Heart left ventricle (tissue), 16 donors: ENCODE measurements around the gene UGT1A6. TPM values are rescaled to one million over a fixed set of nuclear protein-coding genes. Genes with fewer than 3 reads are reported as not detected.
"Not testable (repeated sequence)": the region's sequence is repeated elsewhere in the genome, so short reads cannot be mapped to it uniquely, and the experiment has no call there.

Experiments used
- ATAC-seq, 4 donors: fragments of 200-7000 bp; cut with Tn5 transposase; one replicate each; pipeline ENCODE4 v1.9.1; 2020 to 2022; ENCODE audit warnings: moderate library complexity in 4 of 4, mild to moderate bottlenecking in 3 of 4, moderate number of reproducible peaks in 1 of 4
- DNase-seq, 5 donors: peaks; one replicate each; pipeline ENCODE4 v3.0.0-alpha.2; 2020
- H3K27ac ChIP-seq, 12 donors: fragments of 200-600 bp; sonication (generic) in 4 of 12; one replicate each; pipeline versions ENCODE4 v1.5.0 to v1.8.0; 2016 to 2022; ENCODE audit warnings: mild to moderate bottlenecking in 2 of 12
- H3K27me3 ChIP-seq, 9 donors: fragments of 200-600 bp; sonication (generic) in 2 of 9; one replicate each; pipeline versions ENCODE4 v1.5.1 to v1.8.0; 2016 to 2022; ENCODE audit warnings: mild to moderate bottlenecking in 3 of 9
- H3K36me3 ChIP-seq, 9 donors: fragments of 200-600 bp; sonication (generic) in 2 of 9; one replicate each; pipeline versions ENCODE4 v1.5.0 to v1.8.0; 2018 to 2022; ENCODE audit warnings: mild to moderate bottlenecking in 2 of 9
- H3K4me1 ChIP-seq, 12 donors: fragments of 200-600 bp; sonication (generic) in 4 of 12; one replicate each; pipeline versions ENCODE4 v1.5.0 to v1.8.0; 2016 to 2022; ENCODE audit warnings: mild to moderate bottlenecking in 3 of 12
- H3K4me3 ChIP-seq, 12 donors: fragments of 200-600 bp; sonication (generic) in 4 of 12; one replicate each; pipeline versions ENCODE4 v1.5.0 to v1.8.0; 2017 to 2022; ENCODE audit warnings: mild to moderate bottlenecking in 9 of 12, moderate library complexity in 4 of 12
- H3K9me3 ChIP-seq, 12 donors: fragments of 200-600 bp; sonication (generic) in 4 of 12; one replicate each; pipeline versions ENCODE4 v1.5.0 to v1.8.0; 2016 to 2022; ENCODE audit warnings: mild to moderate bottlenecking in 1 of 12
- CTCF ChIP-seq, 12 donors: fragments of 200-600 bp; sonication (generic) in 4 of 12; IDR thresholded peaks; one replicate each; pipeline versions ENCODE4 v1.5.0 to v1.8.0; 2018 to 2022; ENCODE audit warnings: antibody characterized with exemption in 12 of 12, mild to moderate bottlenecking in 5 of 12
- POLR2A ChIP-seq, 2 donors: fragments of 450-650 bp; IDR thresholded peaks; one replicate each; pipeline ENCODE4 v1.6.1; 2017; ENCODE audit warnings: antibody characterized with exemption in 2 of 2, mild to moderate bottlenecking in 2 of 2, moderate library complexity in 2 of 2
- WGBS, 4 donors: extraction: QIAGEN DNeasy Blood & Tissue Kit in 2 of 4; methylation state at CpG; one replicate each; pipeline versions ENCODE4 v1.1.5 to v1.1.7; 2013 to 2018; 5-methylcytosine and 5-hydroxymethylcytosine counted together
- intact Hi-C, 10 donors: fragments of 100-400 bp; cut with DNase I; formaldehyde crosslinking; loops; one replicate each; pipeline versions ENCODE4 v1.11.1 to v1.14.2; 2022
- polyA plus RNA-seq, 2 donors: library from polyadenylated mRNA; stranded (reverse); fragments of 200-250 nt; gene quantifications; one replicate each; pipeline ENCODE4 v1.2.3, GENCODE V29; 2013
- total RNA-seq, 9 donors: library from RNA; depleted of rRNA in 2 of 9; stranded (reverse); fragments of >200 nt in 2 of 9; fragmentation: NEBNext Ultra II Directional in 3 of 9; extraction: Animal tissue kit (Norgen Biotek cat#: 25700) in 3 of 9; gene quantifications; one replicate each; pipeline versions ENCODE4 v1.1.0 to v1.2.4, GENCODE V29; 2016 to 2023
- donor health status: ischemic (EF 13 %, LVEDD 7.1; RV severe dilation, severe dysfunction).
- donor health status: healthy with polysubstance abuse.
- donor health status: DM: no; HTN: yes; CAD: no.
- donor health status: DM: no; HTN: no; CAD: no.
- donor health status: ischemic (EF 25% LVEDD 6.9; RV normal size, moderate dysfunction).
- donor health status: ischemic (EF 25% LVEDD 5.7; RV mildly dilated, moderate dysfunction).
- donor health status: healthy.
- donor health status: DM: yes; HTN: yes; CAD: no.
- donor health status: ischemic (EF 35%, LVEDD 5.7; RV mildly dilated, moderate dysfunction).
- donor health status: nonischemic (EF 11% LVEDD 7.7; RV severe dilation, severe dysfunction).
- donor health status: DM: yes; HTN: yes; CAD: no.
- donor health status: PGD.
- donor health status: ischemic (EF 29% LVEDD 5.4; RV normal size, mild dysfunction).
- donor health status: nonischemic (EF 23%, LVEDD 6.1; RV moderate dilation, normal function).

Gene UGT1A6
- total and polyA plus RNA-seq, 11 donors: not detected

GRCh38 chr2:233699424-233700027, 6.8 kb downstream of the UGT1A6 start:
- Histone ChIP-seq H3K4me1 (no peaks in the 10 kb centered on the region), H3K4me3 (no peak overlapping the region), H3K27ac (no peak overlapping the region), H3K9me3 (peaks cover 0 to 9% (median 0%) of the 10 kb centered on the region in 12 donors), H3K27me3 (peaks cover 0 to 3% (median 0%) of the 10 kb centered on the region in 9 donors), H3K36me3 (no peaks in the 10 kb centered on the region)
- intact Hi-C loops: no loop called here
- WGBS, 4 donors: 88 to 91% (median 89%) methylated on average over 8 of the region's 8 CpGs
- no peak for ATAC-seq
- TF ChIP-seq POLR2A (IDR thresholded peaks at IDR 0.05): no peak
- no peak for TF ChIP-seq CTCF (IDR thresholded peaks at IDR 0.05)
- no peak for DNase-seq

GRCh38 chr2:233700028-233700635, 7.4 kb downstream of the UGT1A6 start:
- Histone ChIP-seq H3K27me3 (peaks cover 0 to 3% (median 0%) of the 10 kb centered on the region in 9 donors), H3K36me3 (no peaks in the 10 kb centered on the region), H3K4me1 (no peaks in the 10 kb centered on the region), H3K9me3 (peaks cover 0 to 9% (median 0%) of the 10 kb centered on the region in 12 donors), H3K27ac (no peak overlapping the region), H3K4me3 (no peak overlapping the region)
- DNase-seq: no peak
- intact Hi-C loops: no loop called here
- no peak for ATAC-seq
- 37 to 71% (median 50%) methylated on average over 1 of the region's 1 CpG for WGBS, 4 donors
- no peak for TF ChIP-seq POLR2A (IDR thresholded peaks at IDR 0.05)

- H3K27ac ChIP-seq, DNase-seq, H3K27me3 ChIP-seq, H3K36me3 ChIP-seq, H3K9me3 ChIP-seq, ATAC-seq, H3K4me1 ChIP-seq, intact Hi-C loops, H3K4me3 ChIP-seq: not testable (repeated sequence)
- WGBS, 4 donors: 86 to 95% (median 90%) methylated on average over 5 of the region's 5 CpGs
Measured at GRCh38 chr2:233700842-233701241, 8.2 kb downstream of the UGT1A6 start.

GRCh38 chr2:233702238-233702637, 9.5 kb downstream of the UGT1A6 start:
- TF ChIP-seq CTCF (IDR thresholded peaks at IDR 0.05): no peak
- no peak for TF ChIP-seq POLR2A (IDR thresholded peaks at IDR 0.05)
- 37 to 45% (median 42%) methylated on average over 3 of the region's 3 CpGs for WGBS, 4 donors
- Histone ChIP-seq H3K9me3 (peaks cover 0 to 9% (median 0%) of the 10 kb centered on the region in 12 donors), H3K4me3 (no peak overlapping the region), H3K27me3 (peaks cover 0 to under 1% (median 0%) of the 10 kb centered on the region in 9 donors), H3K4me1 (no peaks in the 10 kb centered on the region), H3K36me3 (no peaks in the 10 kb centered on the region), H3K27ac (no peak overlapping the region)
- intact Hi-C loops: no loop called here
- DNase-seq: no peak
- ATAC-seq: no peak

GRCh38 chr2:233705911-233706506, 13.3 kb downstream of the UGT1A6 start:
- no peak overlapping the region for H3K4me3 ChIP-seq
- H3K27ac ChIP-seq: no peak overlapping the region
- ATAC-seq: no peak
- H3K9me3 ChIP-seq: peaks cover 0 to 9% (median 0%) of the 10 kb centered on the region in 12 donors
- DNase-seq: no peak
- H3K36me3 ChIP-seq: no peaks in the 10 kb centered on the region
- H3K4me1 ChIP-seq: no peaks in the 10 kb centered on the region
- WGBS, 4 donors: 64 to 73% (median 67%) methylated on average over 4 of the region's 4 CpGs
- peaks cover 0 to 12% (median 0%) of the 10 kb centered on the region in 9 donors for H3K27me3 ChIP-seq
- TF ChIP-seq CTCF (IDR thresholded peaks at IDR 0.05) (no peak), POLR2A (IDR thresholded peaks at IDR 0.05) (no peak)
- intact Hi-C loops: no loop called here
